Liver (tissue), 3 donors: ENCODE measurements around the gene VEZF1.

Source experiments
- ATF3 ChIP-seq: IDR thresholded peaks from 2 replicates; pipeline ENCODE4 v1.6.1; 2016; ENCODE audit warnings: antibody characterized with exemption
- CTCF ChIP-seq: fragments of 150-350 bp; IDR thresholded peaks from 2 replicates; pipeline ENCODE4 v1.5.1; 2017; ENCODE audit warnings: improper control_type of control experiment, low read depth, low read length; ENCODE audit not compliant: missing input control
- EGR1 ChIP-seq, 2 donors: IDR thresholded peaks; 2 replicates each; pipeline ENCODE4 v1.6.1; 2016 to 2018; ENCODE audit warnings: antibody characterized with exemption in 2 of 2, low read depth in 2 of 2
- FOXA2 ChIP-seq: IDR thresholded peaks from 2 replicates; pipeline ENCODE4 v1.6.1; 2016; ENCODE audit warnings: antibody characterized with exemption
- JUND ChIP-seq, 2 donors: IDR thresholded peaks; 2 replicates each; pipeline ENCODE4 v1.6.1; 2016; ENCODE audit warnings: antibody characterized with exemption in 2 of 2
- MAX ChIP-seq: IDR thresholded peaks from 2 replicates; pipeline ENCODE4 v1.6.1; 2016; ENCODE audit warnings: antibody characterized with exemption
- SP1 ChIP-seq: IDR thresholded peaks from 2 replicates; pipeline ENCODE4 v1.6.1; 2018; ENCODE audit warnings: antibody characterized with exemption, mild to moderate bottlenecking
- TAF1 ChIP-seq: conservative IDR thresholded peaks from 2 replicates; pipeline ENCODE4 v1.6.1; 2016; ENCODE audit warnings: antibody characterized with exemption, mild to moderate bottlenecking
- YY1 ChIP-seq: IDR thresholded peaks from 2 replicates; pipeline ENCODE4 v1.6.1; 2016; ENCODE audit warnings: antibody characterized with exemption, mild to moderate bottlenecking
- TF ChIP-seq, protein P1 (sequence below): IDR thresholded peaks from 2 replicates; pipeline ENCODE4 v1.6.1; 2016; ENCODE audit warnings: antibody characterized with exemption, mild to moderate bottlenecking
- TF ChIP-seq, protein P2 (sequence below): IDR thresholded peaks from 2 replicates; pipeline ENCODE4 v1.6.1; 2016; ENCODE audit warnings: antibody characterized with exemption
- donor health status: healthy.
- donor health status: healthy.

DNA sequence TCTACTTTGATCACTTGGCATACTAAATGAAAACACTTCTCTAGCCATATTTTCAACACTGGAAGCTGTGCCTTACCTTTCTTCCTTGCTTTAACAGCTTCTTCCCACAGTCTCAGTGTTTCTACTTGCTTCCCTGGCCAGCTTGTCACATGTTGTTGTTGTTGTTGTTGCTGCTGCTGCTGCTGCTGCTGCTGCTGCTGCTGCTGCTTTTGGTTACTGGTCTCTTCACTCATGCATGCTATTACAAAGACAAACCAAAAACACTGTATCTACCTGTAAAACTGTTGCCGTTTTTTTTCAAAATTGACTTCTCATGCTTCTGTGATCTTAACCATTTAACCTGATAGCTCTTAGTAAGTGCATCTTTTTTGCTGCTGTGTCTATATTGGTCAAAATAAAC, 9.0 kb downstream of the VEZF1 start:
- TF ChIP-seq CTCF (no peak), EGR1 (IDR thresholded peaks at IDR 0.05; ENCODE audit: low read depth in 2 of 2) (no peak), FOXA2 (no peak), ATF3 (no peak), JUND (IDR thresholded peaks at IDR 0.05) (no peak), YY1 (no peak), TAF1 (no peak), MAX (no peak), SP1 (no peak)
- TF ChIP-seq, protein P1, sequence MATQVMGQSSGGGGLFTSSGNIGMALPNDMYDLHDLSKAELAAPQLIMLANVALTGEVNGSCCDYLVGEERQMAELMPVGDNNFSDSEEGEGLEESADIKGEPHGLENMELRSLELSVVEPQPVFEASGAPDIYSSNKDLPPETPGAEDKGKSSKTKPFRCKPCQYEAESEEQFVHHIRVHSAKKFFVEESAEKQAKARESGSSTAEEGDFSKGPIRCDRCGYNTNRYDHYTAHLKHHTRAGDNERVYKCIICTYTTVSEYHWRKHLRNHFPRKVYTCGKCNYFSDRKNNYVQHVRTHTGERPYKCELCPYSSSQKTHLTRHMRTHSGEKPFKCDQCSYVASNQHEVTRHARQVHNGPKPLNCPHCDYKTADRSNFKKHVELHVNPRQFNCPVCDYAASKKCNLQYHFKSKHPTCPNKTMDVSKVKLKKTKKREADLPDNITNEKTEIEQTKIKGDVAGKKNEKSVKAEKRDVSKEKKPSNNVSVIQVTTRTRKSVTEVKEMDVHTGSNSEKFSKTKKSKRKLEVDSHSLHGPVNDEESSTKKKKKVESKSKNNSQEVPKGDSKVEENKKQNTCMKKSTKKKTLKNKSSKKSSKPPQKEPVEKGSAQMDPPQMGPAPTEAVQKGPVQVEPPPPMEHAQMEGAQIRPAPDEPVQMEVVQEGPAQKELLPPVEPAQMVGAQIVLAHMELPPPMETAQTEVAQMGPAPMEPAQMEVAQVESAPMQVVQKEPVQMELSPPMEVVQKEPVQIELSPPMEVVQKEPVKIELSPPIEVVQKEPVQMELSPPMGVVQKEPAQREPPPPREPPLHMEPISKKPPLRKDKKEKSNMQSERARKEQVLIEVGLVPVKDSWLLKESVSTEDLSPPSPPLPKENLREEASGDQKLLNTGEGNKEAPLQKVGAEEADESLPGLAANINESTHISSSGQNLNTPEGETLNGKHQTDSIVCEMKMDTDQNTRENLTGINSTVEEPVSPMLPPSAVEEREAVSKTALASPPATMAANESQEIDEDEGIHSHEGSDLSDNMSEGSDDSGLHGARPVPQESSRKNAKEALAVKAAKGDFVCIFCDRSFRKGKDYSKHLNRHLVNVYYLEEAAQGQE = no peak
- TF ChIP-seq, protein P2, sequence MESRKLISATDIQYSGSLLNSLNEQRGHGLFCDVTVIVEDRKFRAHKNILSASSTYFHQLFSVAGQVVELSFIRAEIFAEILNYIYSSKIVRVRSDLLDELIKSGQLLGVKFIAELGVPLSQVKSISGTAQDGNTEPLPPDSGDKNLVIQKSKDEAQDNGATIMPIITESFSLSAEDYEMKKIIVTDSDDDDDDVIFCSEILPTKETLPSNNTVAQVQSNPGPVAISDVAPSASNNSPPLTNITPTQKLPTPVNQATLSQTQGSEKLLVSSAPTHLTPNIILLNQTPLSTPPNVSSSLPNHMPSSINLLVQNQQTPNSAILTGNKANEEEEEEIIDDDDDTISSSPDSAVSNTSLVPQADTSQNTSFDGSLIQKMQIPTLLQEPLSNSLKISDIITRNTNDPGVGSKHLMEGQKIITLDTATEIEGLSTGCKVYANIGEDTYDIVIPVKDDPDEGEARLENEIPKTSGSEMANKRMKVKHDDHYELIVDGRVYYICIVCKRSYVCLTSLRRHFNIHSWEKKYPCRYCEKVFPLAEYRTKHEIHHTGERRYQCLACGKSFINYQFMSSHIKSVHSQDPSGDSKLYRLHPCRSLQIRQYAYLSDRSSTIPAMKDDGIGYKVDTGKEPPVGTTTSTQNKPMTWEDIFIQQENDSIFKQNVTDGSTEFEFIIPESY = no peak
